HepG2 (cell line): Measurements from ENCODE around the gene ENTREP3. TPM values are rescaled to one million over a fixed set of nuclear protein-coding genes. Genes with fewer than 3 reads are reported as not detected.

Experiments used
- ATAC-seq: fragments of 200-7000 bp; cut with Tn5 transposase; 3 replicates; pipeline ENCODE4 v1.9.1; 2020; ENCODE audit warnings: mild to moderate bottlenecking, moderate library complexity
- BruUV-seq: library from RNA; stranded (reverse); fragments of 400-500 nt; replicated peaks from 2 replicates; lab custom pipeline; 2021; lab: Mats Ljungman, UMichigan
- CTCF ChIA-PET: fragments of 300-600 bp; formaldehyde crosslinking; extraction: SDS; loops from one replicate; lab custom pipeline; 2021; ENCODE audit warnings: low total read pairs, inconsistent platforms, low intra/inter-chr PET ratio; lab: Yijun Ruan, JAX
- POLR2A ChIA-PET: fragments of 350-600 bp; sonication (Branson Sonifier 250); formaldehyde crosslinking; loops from one replicate; lab custom pipeline; 2020; ENCODE audit warnings: antibody characterized with exemption, inconsistent platforms; lab: Yijun Ruan, JAX
- DNase-seq: peaks from one replicate; pipeline ENCODE4 v3.0.0-alpha.2; 2015; ENCODE audit warnings: low spot score
- FAIRE-seq: peaks from 3 replicates; lab custom pipeline; 2011; peaks lifted over from hg19 to GRCh38; lab: Jason Lieb, UNC
- H2AFZ ChIP-seq: one replicate; pipeline ENCODE4 v1.6.1; 2011; ENCODE audit warnings: low read length, inconsistent platforms
- H3K27ac ChIP-seq: fragments of 300-600 bp; 3 replicates; pipeline ENCODE4 v1.8.0; 2011; ENCODE audit warnings: mixed run types, mild to moderate bottlenecking, mixed read lengths, low read length, inconsistent platforms; ENCODE audit not compliant: insufficient read depth; ENCODE audit errors: extremely low read length
- H3K27me3 ChIP-seq, 2 experiments: fragments of 200-600 bp in 1 of 2; 2 replicates in 1 of 2; 3 replicates in 1 of 2; pipeline versions ENCODE4 v1.6.0 to v1.8.0; 2011; ENCODE audit warnings: low read length in 2 of 2, mild to moderate bottlenecking in 2 of 2, moderate library complexity in 2 of 2, inconsistent platforms in 1 of 2; ENCODE audit not compliant: insufficient read depth in 2 of 2, control insufficient read depth in 1 of 2
- H3K36me3 ChIP-seq, 2 experiments: fragments of 200-600 bp in 1 of 2; replicated peaks in 1 of 2; 2 replicates in 1 of 2; 3 replicates in 1 of 2; pipeline versions ENCODE4 v1.5.1 to v1.8.0; 2011; ENCODE audit warnings: low read length in 2 of 2, inconsistent platforms in 1 of 2; ENCODE audit not compliant: insufficient read depth in 2 of 2, control insufficient read depth in 1 of 2
- H3K4me1 ChIP-seq: 2 replicates; pipeline ENCODE4 v1.5.1; 2012; ENCODE audit warnings: low read length, inconsistent platforms; ENCODE audit not compliant: insufficient read depth
- H3K4me2 ChIP-seq: 2 replicates; pipeline ENCODE4 v1.6.0; 2011; ENCODE audit warnings: low read depth, low read length, inconsistent platforms
- H3K4me3 ChIP-seq, 3 experiments: fragments of 200-600 bp in 1 of 3; sonication (generic), shearing (Covaris generic) in 1 of 3; replicated peaks in 1 of 3; 2 replicates each; pipeline ENCODE4 v1.5.1; 2011 to 2016; ENCODE audit warnings: low read length in 3 of 3, inconsistent platforms in 2 of 3, low read depth in 2 of 3, mild to moderate bottlenecking in 2 of 3, control low read depth in 1 of 3, mixed read lengths in 1 of 3; ENCODE audit not compliant: insufficient read depth in 1 of 3
- H3K79me2 ChIP-seq: one replicate; pipeline ENCODE4 v1.6.1; 2011; ENCODE audit warnings: low read length, inconsistent platforms; ENCODE audit not compliant: insufficient read depth
- H3K9ac ChIP-seq: 2 replicates; pipeline ENCODE4 v1.6.0; 2011; ENCODE audit warnings: mild to moderate bottlenecking, low read depth, low read length, inconsistent platforms; ENCODE audit not compliant: insufficient read depth
- H3K9me3 ChIP-seq: 2 replicates; pipeline ENCODE4 v1.5.1; 2012; ENCODE audit warnings: mild to moderate bottlenecking, low read length
- H4K20me1 ChIP-seq: 2 replicates; pipeline ENCODE4 v1.6.0; 2011; ENCODE audit warnings: inconsistent platforms, mild to moderate bottlenecking, low read length, moderate library complexity; ENCODE audit not compliant: insufficient read depth
- AHR ChIP-seq: IDR thresholded peaks from 2 replicates; pipeline ENCODE4 v1.6.1; 2018; ENCODE audit warnings: missing genetic modification reagents, missing compliant biosample characterization
- DR1 ChIP-seq: sonication (generic); formaldehyde crosslinking; IDR thresholded peaks from 2 replicates; pipeline ENCODE4 v1.8.0; 2021; ENCODE audit warnings: mild to moderate bottlenecking, missing genetic modification reagents, inconsistent platforms
- ELF1 ChIP-seq: sonication (generic); formaldehyde crosslinking; IDR thresholded peaks from 2 replicates; pipeline ENCODE4 v1.4.0; 2020; ENCODE audit warnings: missing genetic modification reagents
- EP300 ChIP-seq, 3 experiments: sonication (generic) in 1 of 3; formaldehyde crosslinking in 1 of 3; IDR thresholded peaks; 2 replicates each; pipeline versions ENCODE4 v1.5.1 to v1.6.1; 2011 to 2020; ENCODE audit warnings: low read depth in 2 of 3, low read length in 2 of 3, borderline replicate concordance in 1 of 3, improper control_type of control experiment in 1 of 3, mild to moderate bottlenecking in 1 of 3, missing genetic modification reagents in 1 of 3, moderate library complexity in 1 of 3
- NFATC3 ChIP-seq: sonication (generic); formaldehyde crosslinking; IDR thresholded peaks from 2 replicates; pipeline ENCODE4 v1.5.1; 2020; ENCODE audit warnings: mild to moderate bottlenecking, missing genetic modification reagents
- NR2F2 ChIP-seq: IDR thresholded peaks from 2 replicates; pipeline ENCODE4 v1.6.1; 2012; ENCODE audit warnings: low read depth, inconsistent platforms, borderline replicate concordance
- PHF20 ChIP-seq: sonication (generic); formaldehyde crosslinking; IDR thresholded peaks from 2 replicates; pipeline ENCODE4 v1.5.0; 2020; ENCODE audit warnings: mild to moderate bottlenecking, missing genetic modification reagents
- POLR2A ChIP-seq, 2 experiments: IDR thresholded peaks; 2 replicates each; pipeline ENCODE4 v1.6.1; 2011; ENCODE audit warnings: low read depth in 2 of 2, low read length in 2 of 2, mild to moderate bottlenecking in 1 of 2, moderate library complexity in 1 of 2; ENCODE audit not compliant: insufficient read depth in 1 of 2
- THRA ChIP-seq: sonication (generic); formaldehyde crosslinking; IDR thresholded peaks from 2 replicates; pipeline ENCODE4 v1.4.0; 2020; ENCODE audit warnings: missing genetic modification reagents, borderline replicate concordance
- ZBTB34 ChIP-seq: sonication (generic); formaldehyde crosslinking; IDR thresholded peaks from 2 replicates; pipeline ENCODE4 v1.8.0; 2022; ENCODE audit warnings: mild to moderate bottlenecking, missing genetic modification reagents
- ZNF142 ChIP-seq: sonication (generic); formaldehyde crosslinking; IDR thresholded peaks from 2 replicates; pipeline ENCODE4 v1.4.0; 2020; ENCODE audit warnings: missing genetic modification reagents
- ZSCAN9 ChIP-seq: IDR thresholded peaks from 2 replicates; pipeline ENCODE4 v1.6.1; 2016; ENCODE audit warnings: borderline replicate concordance
- WGBS: methylation state at CpG from one replicate; pipeline ENCODE4 v1.1.6; 2017; ENCODE audit warnings: low lambda C conversion rate; 5-methylcytosine and 5-hydroxymethylcytosine counted together
- in situ Hi-C: cut with HindIII; loops from 2 replicates; pipeline ENCODE4 v1.10.0; 2017; ENCODE audit warnings: low pct_unique_long_range_greater_than_20kb; ENCODE audit not compliant: extremely low pct_ligation_motif_present
- intact Hi-C: fragments of 100-400 bp; cut with micrococcal nuclease; formaldehyde crosslinking; loops from one replicate; pipeline ENCODE4 v1.10.0; 2022; ENCODE audit not compliant: unreplicated experiment
- polyA plus RNA-seq, 8 experiments: library from polyadenylated mRNA; depleted of rRNA in 3 of 8; stranded (reverse) in 7 of 8; unstranded in 1 of 8; fragments of >200 nt; fragmentation: Illumina TruSeq in 4 of 8; extraction: Trizol in 4 of 8; gene quantifications; 2 replicates each; pipeline versions ENCODE4 v1.2.1 to v1.2.3, GENCODE V29; 2011 to 2016; ENCODE audit warnings: low read depth in 4 of 8, missing spikeins in 1 of 8, mixed read lengths in 1 of 8; ENCODE audit not compliant: insufficient read depth in 1 of 8
- total RNA-seq, 5 experiments: library from RNA; depleted of rRNA; stranded (reverse); fragments of >200 nt; fragmentation: Illumina TruSeq; extraction: Trizol; gene quantifications; 2 replicates each; pipeline ENCODE4 v1.2.3, GENCODE V29; 2016; ENCODE audit warnings: low read depth in 1 of 5

Gene ENTREP3
- total and polyA plus RNA-seq, 2 of the 13 experiments (the other 11 are each of a cell fraction or from before 2014, with no cell fraction given) = 4.1 to 9.9 TPM

- TF ChIP-seq ELF1 (CRISPR knock-in tag) (no peak), EP300 (IDR thresholded peaks at IDR 0.05; ENCODE audit: low read depth in 2 of 2, low read length in 2 of 2) (no peak), EP300 (CRISPR knock-in tag; IDR thresholded peaks at IDR 0.05; ENCODE audit: borderline replicate concordance) (0 out of 2 replicates have a peak, but pooled peaks have one; percentile 37), NFATC3 (CRISPR knock-in tag) (0 out of 2 replicates have a peak, but pooled peaks have one; percentile 10)
Observed at GRCh38 chr1:155228096-155228427, 27.2 kb downstream of the ENTREP3 start (continued).

- intact Hi-C loops (loop anchor here (1.0 kb wide), 1 partner anchor 20 kb away; the partner anchor contains the start of gene THBS3), in situ Hi-C loops (no loop called here)
- CTCF ChIA-PET = interaction anchor here (1.9 to 2.0 kb wide), 2 partner anchors 21 to 51 kb away, joined by 6 to 12 read pairs; no protein-coding TSS in a partner anchor
- Histone ChIP-seq H3K4me3 (peak overlapping the region; percentile 67 to 69 (median 69)), H3K9me3 (no peaks in the 10 kb centered on the region), H3K4me2 (peak overlapping the region; percentile 83), H3K36me3 (no peaks in the 10 kb centered on the region), H3K27me3 (no peaks in the 10 kb centered on the region), H3K4me1 (peaks cover 32% of the 10 kb centered on the region), H3K27ac (peak overlapping the region; percentile 66), H2AFZ (peak overlapping the region; percentile 56), H3K9ac (peak overlapping the region; percentile 72), H4K20me1 (no peaks in the 10 kb centered on the region), H3K79me2 (no peaks in the 10 kb centered on the region)
- 19% methylated on average over 25 of the region's 42 CpGs for WGBS
- POLR2A ChIA-PET = interaction anchor here (0.9 to 1.8 kb wide), 4 partner anchors 18 to 45 kb away, joined by 3 to 10 read pairs (median 6); partner anchors contain the start of gene CLK2
- TSS peak; percentile 62 for BruUV-seq
- peak; percentile 76 for FAIRE-seq
- ATAC-seq = peak; percentile 98
- peak; percentile 98 for DNase-seq
- TF ChIP-seq ZBTB34 (CRISPR knock-in tag) (no peak), POLR2A (IDR thresholded peaks at IDR 0.05; ENCODE audit: insufficient read depth in 1 of 2, low read depth in 2 of 2, low read length in 2 of 2) (peak; percentile 70 to 81), NR2F2 (no peak), AHR (CRISPR knock-in tag) (peak; percentile 52), THRA (CRISPR knock-in tag) (0 out of 2 replicates have a peak, but pooled peaks have one; percentile 46), ZSCAN9 (CRISPR knock-in tag) (0 out of 2 replicates have a peak, but pooled peaks have one; percentile 18), PHF20 (CRISPR knock-in tag) (peak; percentile 51), ZNF142 (no peak), DR1 (peak; percentile 94)
Observed at GRCh38 chr1:155227261-155228095, 27.8 kb downstream of the ENTREP3 start.
